NCI-H187 treated with DMSO at 0.1 percent for 48 hours (cell line): ENCODE data around the gene IGF1R.

Experiments used
- DNase-seq: peaks from one replicate; lab custom pipeline; 2025; lab: John Stamatoyannopoulos, UW

IGF1R gene

GRCh38 chr15:98858610-98859023 is 210.3 kb downstream of the IGF1R start:
- DNase-seq: no peak

GRCh38 chr15:98859149-98859548 is 210.8 kb downstream of the IGF1R start:
- DNase-seq: no peak

GRCh38 chr15:98860281-98861041 is 212.1 kb downstream of the IGF1R start:
- no peak for DNase-seq

GRCh38 chr15:98861188-98861587 is 212.8 kb downstream of the IGF1R start:
- DNase-seq: no peak

- DNase-seq: no peak
Measured at GRCh38 chr15:98863983-98864382, 215.6 kb downstream of the IGF1R start.

- DNase-seq: peak; percentile 44
Measured at GRCh38 chr15:98865397-98866339, 217.3 kb downstream of the IGF1R start.

GRCh38 chr15:98866511-98866910 is 218.2 kb downstream of the IGF1R start:
- no peak for DNase-seq

GRCh38 chr15:98868564-98868963 is 220.2 kb downstream of the IGF1R start:
- no peak for DNase-seq

- no peak for DNase-seq
Measured at GRCh38 chr15:98870788-98871187, 222.4 kb downstream of the IGF1R start.

GRCh38 chr15:98872774-98873173 is 224.4 kb downstream of the IGF1R start:
- DNase-seq: no peak

GRCh38 chr15:98873441-98874218 is 225.3 kb downstream of the IGF1R start:
- DNase-seq: no peak

GRCh38 chr15:98874370-98874769 is 226.0 kb downstream of the IGF1R start:
- no peak for DNase-seq

- DNase-seq: no peak
Measured at GRCh38 chr15:98874773-98875172, 226.4 kb downstream of the IGF1R start.

- no peak for DNase-seq
Measured at GRCh38 chr15:98875309-98875708, 227.0 kb downstream of the IGF1R start.

GRCh38 chr15:98876451-98877369 is 228.4 kb downstream of the IGF1R start:
- no peak for DNase-seq

GRCh38 chr15:98878172-98878571 is 229.8 kb downstream of the IGF1R start:
- no peak for DNase-seq

- no peak for DNase-seq
Measured at GRCh38 chr15:98878862-98879261, 230.5 kb downstream of the IGF1R start.

- DNase-seq: peak; percentile 34
Measured at GRCh38 chr15:98881526-98882520, 233.5 kb downstream of the IGF1R start.

GRCh38 chr15:98883478-98883877 is 235.1 kb downstream of the IGF1R start:
- DNase-seq: no peak

- DNase-seq: no peak
Measured at GRCh38 chr15:98884894-98885293, 236.6 kb downstream of the IGF1R start.
